22Rv1 (cell line): ENCODE results near the gene GRIA1.

Experiments used
- H3K27ac ChIP-seq: fragments of 450-650 bp; 2 replicates; pipeline ENCODE4 v1.5.1; 2017
- ZFX ChIP-seq: fragments of 450-650 bp; IDR thresholded peaks from 2 replicates; pipeline ENCODE4 v1.6.1; 2017; ENCODE audit warnings: antibody characterized with exemption, borderline replicate concordance
- TF ChIP-seq, protein P1 (sequence below): fragments of 450-650 bp; IDR thresholded peaks from 2 replicates; pipeline ENCODE4 v1.5.1; 2017; ENCODE audit warnings: mild to moderate bottlenecking

Gene GRIA1

DNA sequence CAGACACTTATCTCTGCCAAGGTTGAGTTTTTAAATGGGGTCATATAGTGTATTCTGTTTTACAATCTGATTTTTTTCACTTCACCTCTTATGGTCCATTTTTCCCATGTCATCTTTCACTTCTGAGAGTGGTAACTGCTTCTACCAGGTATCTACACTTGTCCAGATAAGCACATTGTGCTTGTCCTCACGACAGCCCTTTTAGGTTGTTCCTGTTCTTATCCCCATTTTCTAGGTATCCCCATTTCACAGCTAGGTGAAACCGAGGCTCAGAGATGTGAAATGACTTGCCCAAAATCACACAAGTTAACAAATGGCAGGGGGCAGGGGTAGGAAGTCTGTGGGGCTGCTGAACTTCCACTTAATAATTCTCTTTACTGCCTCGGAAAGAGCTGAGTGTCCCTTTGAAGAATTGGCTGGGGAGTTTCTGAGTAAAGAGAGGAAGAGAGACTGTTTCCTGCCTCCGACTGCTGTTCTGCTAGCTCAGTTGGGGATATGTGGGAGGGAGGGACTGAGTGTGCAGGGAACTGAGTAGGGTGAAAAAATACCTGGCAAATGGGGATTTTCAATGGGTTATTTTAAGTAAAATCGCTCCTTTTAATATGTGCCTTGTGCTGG is 255.4 kb downstream of the GRIA1 start:
- H3K27ac ChIP-seq: no peak overlapping the region
- TF ChIP-seq, protein P1, sequence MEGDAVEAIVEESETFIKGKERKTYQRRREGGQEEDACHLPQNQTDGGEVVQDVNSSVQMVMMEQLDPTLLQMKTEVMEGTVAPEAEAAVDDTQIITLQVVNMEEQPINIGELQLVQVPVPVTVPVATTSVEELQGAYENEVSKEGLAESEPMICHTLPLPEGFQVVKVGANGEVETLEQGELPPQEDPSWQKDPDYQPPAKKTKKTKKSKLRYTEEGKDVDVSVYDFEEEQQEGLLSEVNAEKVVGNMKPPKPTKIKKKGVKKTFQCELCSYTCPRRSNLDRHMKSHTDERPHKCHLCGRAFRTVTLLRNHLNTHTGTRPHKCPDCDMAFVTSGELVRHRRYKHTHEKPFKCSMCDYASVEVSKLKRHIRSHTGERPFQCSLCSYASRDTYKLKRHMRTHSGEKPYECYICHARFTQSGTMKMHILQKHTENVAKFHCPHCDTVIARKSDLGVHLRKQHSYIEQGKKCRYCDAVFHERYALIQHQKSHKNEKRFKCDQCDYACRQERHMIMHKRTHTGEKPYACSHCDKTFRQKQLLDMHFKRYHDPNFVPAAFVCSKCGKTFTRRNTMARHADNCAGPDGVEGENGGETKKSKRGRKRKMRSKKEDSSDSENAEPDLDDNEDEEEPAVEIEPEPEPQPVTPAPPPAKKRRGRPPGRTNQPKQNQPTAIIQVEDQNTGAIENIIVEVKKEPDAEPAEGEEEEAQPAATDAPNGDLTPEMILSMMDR: no peak
- no peak for TF ChIP-seq ZFX

DNA sequence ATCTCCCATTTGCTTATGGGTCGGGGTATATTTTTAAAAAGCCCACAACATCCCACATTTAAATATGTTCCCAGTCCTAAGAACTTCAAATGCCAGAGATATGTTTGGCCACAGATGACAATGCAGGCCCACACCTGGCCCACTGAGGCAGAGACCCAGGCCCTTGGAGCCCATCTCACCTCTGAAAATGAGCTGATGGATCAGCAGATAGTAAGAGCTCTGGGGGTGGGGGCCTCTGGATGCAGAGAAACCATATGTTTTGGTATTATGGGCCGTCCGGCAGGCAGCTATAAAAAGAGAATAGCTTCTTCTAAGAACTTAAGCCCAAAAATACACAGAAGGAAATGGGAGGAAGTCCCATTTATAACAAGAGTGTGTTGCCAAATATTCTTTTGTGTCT is 256.0 kb downstream of the GRIA1 start:
- H3K27ac ChIP-seq: no peak overlapping the region
- TF ChIP-seq ZFX: no peak
- TF ChIP-seq, protein P1: no peak

DNA sequence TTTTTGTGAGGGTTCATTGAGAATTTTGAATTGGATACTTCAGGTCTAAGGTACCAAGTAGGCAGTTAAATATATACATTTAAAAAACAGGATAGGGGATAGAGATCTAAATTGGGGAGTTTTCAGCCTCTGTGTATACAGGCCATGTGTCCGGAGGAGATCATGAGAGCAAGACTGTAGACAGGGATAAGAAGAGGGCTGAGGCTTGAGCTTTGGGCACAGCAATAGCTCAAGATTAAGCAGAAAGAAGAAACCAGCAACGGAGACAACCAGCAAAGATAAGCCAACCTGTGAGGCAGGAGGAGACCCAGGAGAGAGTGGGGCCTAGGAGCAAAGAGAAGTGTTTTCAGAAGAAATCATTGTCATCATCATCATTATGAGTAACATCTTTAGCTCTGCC is 258.4 kb downstream of the GRIA1 start:
- no peak overlapping the region for H3K27ac ChIP-seq
- TF ChIP-seq, protein P1: no peak
- TF ChIP-seq ZFX: no peak

DNA sequence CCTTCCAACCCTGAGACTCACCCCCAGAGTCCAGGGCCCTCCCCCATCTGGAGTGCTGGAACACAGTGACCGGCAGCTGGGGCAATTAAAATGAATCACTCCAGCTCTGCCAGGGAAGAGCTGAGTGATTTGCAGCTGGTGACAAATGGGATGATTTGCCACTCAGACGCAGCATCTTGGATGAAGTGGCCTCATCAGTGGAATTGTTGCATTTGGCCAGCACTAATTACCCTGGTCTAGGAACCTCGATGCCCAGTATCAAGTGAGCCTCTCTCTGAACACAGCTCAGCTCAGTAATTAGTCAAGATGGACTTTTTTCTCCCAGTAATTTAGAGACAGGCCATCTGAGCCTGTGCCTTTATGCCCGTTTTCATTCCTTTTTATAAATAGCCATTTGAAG is 259.5 kb downstream of the GRIA1 start:
- no peak for TF ChIP-seq ZFX
- TF ChIP-seq, protein P1: no peak

DNA sequence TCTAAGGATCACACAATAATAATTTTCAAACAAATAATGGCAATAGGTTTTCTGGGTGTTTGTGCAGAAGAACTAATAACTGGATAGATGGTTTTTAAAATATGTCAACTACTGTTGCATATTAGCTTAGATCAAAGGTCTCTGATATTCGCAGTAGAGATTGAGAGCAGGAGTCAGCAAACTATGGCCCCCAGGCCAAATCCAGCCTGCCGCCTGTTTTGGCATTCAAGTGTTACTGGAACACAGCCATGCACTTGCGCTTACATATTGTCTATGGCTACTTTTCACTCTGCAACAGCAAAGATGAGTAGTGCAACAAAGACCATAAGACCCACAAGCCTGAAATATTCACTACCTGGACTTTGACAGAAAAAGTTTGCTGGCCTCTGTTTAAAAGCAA is 260.8 kb downstream of the GRIA1 start:
- TF ChIP-seq ZFX: no peak
- TF ChIP-seq, protein P1: no peak
- no peak overlapping the region for H3K27ac ChIP-seq

More for the DNA sequence above, 259.5 kb downstream of the GRIA1 start:
- H3K27ac ChIP-seq: no peak overlapping the region

DNA sequence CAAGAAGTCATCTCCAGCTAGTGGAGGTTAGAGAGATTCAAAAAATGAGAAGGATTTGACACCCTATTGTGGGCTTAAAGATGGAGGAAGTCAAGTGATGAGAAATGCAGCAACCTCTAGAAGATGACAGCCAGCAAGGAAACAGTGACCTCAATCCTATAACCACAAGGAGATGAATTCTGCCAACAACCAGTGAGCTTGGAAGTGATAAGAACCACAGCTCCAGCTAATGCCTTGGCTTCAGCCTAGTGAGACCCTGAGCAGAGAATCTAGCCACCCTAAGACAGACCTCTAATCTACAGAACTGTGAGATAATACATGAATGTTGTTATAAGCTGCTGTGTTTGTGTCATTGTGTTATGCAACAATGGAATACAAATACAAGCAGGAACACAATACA is 262.4 kb downstream of the GRIA1 start:
- TF ChIP-seq, protein P1: no peak
- no peak for TF ChIP-seq ZFX
- H3K27ac ChIP-seq: no peak overlapping the region

DNA sequence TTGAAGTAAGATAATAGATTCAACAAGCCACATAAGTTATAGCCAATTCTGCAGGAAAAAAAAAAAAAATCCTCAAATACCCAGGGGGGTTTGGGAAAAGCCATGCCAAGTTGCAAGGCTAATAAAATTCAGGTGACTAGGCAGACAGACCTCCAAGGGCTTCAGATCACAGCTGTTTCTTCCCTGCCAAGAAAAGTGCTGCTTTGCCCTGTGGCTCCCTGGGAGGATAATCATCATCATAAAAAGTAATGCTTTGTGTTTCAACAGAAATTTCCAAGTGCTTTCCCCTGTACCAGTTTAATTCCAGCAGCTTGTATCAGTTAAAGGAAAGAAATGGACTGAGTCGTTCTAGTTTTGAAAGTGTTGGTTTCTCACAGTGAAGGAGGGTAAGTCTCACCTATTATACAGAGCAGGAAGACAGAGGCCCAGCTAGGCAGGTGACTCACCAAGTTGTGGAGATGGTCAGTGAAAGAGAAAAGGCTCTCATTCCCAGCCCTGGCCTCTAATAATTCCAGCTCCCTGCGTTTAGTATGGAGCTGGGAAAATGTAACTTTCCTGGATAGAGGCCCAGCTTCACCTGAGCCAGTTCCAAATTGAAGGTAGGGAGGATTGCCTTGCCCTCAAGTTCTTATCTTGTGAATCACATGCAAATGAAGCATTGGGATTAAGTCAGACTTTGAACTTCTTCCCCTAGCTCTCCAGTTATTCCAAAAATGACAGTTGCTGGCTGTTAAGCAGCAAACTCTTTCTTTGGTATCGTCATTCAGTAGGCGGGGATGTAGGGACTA is 263.4 kb downstream of the GRIA1 start:
- TF ChIP-seq, protein P1: no peak
- TF ChIP-seq ZFX: no peak
- H3K27ac ChIP-seq: no peak overlapping the region
